ENCODE data around the gene ARR3.
"Not testable (repeated sequence)": the region's sequence is repeated elsewhere in the genome, so short reads cannot be mapped to it uniquely, and the experiment has no call there.

Gene ARR3

GRCh38 chrX:70268034-70268433 lies at the start of gene ARR3:
TSS of gene ARR3 (plus strand) at chrX:70268334. CDS start at chrX:70269386, 1,052 bp downstream.
- DNase-seq (ENCODE audit: low read depth, low spot score) = no peak

- no peak for DNase-seq (ENCODE audit: low read depth, low spot score)
Observed at GRCh38 chrX:70219938-70220764, 48.0 kb upstream of the ARR3 start.

GRCh38 chrX:70226048-70226447 lies 42.1 kb upstream of the ARR3 start:
- DNase-seq (ENCODE audit: low read depth, low spot score) = no peak

GRCh38 chrX:70226687-70227086 lies 41.4 kb upstream of the ARR3 start:
- no peak for DNase-seq (ENCODE audit: low read depth, low spot score)

- DNase-seq (ENCODE audit: low read depth, low spot score) = no peak
Observed at GRCh38 chrX:70231666-70232065, 36.5 kb upstream of the ARR3 start.

GRCh38 chrX:70234355-70234754 lies 33.8 kb upstream of the ARR3 start, which contains the start of gene AWAT1:
TSS of gene AWAT1 (plus strand) at chrX:70234655. CDS start at chrX:70234696, 41 bp downstream.
- DNase-seq (ENCODE audit: low read depth, low spot score) = no peak

GRCh38 chrX:70240751-70241150 lies 27.4 kb upstream of the ARR3 start:
- DNase-seq (ENCODE audit: low read depth, low spot score) = no peak

GRCh38 chrX:70241501-70241900 lies 26.6 kb upstream of the ARR3 start:
- DNase-seq (ENCODE audit: low read depth, low spot score) = no peak

GRCh38 chrX:70243601-70244000 lies 24.5 kb upstream of the ARR3 start:
- DNase-seq (ENCODE audit: low read depth, low spot score) = not testable (repeated sequence)

GRCh38 chrX:70244881-70245280 lies 23.3 kb upstream of the ARR3 start:
- DNase-seq (ENCODE audit: low read depth, low spot score) = no peak

- DNase-seq (ENCODE audit: low read depth, low spot score) = no peak
Observed at GRCh38 chrX:70247252-70247651, 20.9 kb upstream of the ARR3 start.

GRCh38 chrX:70252491-70252890 lies 15.6 kb upstream of the ARR3 start:
- DNase-seq (ENCODE audit: low read depth, low spot score) = no peak

- DNase-seq (ENCODE audit: low read depth, low spot score) = no peak
Observed at GRCh38 chrX:70253377-70254062, 14.6 kb upstream of the ARR3 start.

- no peak for DNase-seq (ENCODE audit: low read depth, low spot score)
Observed at GRCh38 chrX:70254063-70254400, 14.1 kb upstream of the ARR3 start.

- DNase-seq (ENCODE audit: low read depth, low spot score) = no peak
Observed at GRCh38 chrX:70254909-70255308, 13.2 kb upstream of the ARR3 start.

- no peak for DNase-seq (ENCODE audit: low read depth, low spot score)
Observed at GRCh38 chrX:70255452-70255851, 12.7 kb upstream of the ARR3 start.

GRCh38 chrX:70257423-70258288 lies 10.5 kb upstream of the ARR3 start:
- no peak for DNase-seq (ENCODE audit: low read depth, low spot score)

- no peak for DNase-seq (ENCODE audit: low read depth, low spot score)
Observed at GRCh38 chrX:70260104-70260503, 8.0 kb upstream of the ARR3 start, which contains the start of gene P2RY4. TSS of gene P2RY4 (minus strand) at chrX:70260204. CDS start at chrX:70259624, 580 bp downstream.

GRCh38 chrX:70262952-70263567 lies 5.1 kb upstream of the ARR3 start:
- no peak for DNase-seq (ENCODE audit: low read depth, low spot score)

- DNase-seq (ENCODE audit: low read depth, low spot score) = no peak
Observed at GRCh38 chrX:70264784-70265183, 3.4 kb upstream of the ARR3 start.

GRCh38 chrX:70274029-70274428 lies 5.9 kb downstream of the ARR3 start:
- not testable (repeated sequence) for DNase-seq (ENCODE audit: low read depth, low spot score)

GRCh38 chrX:70279081-70279480 lies 10.9 kb downstream of the ARR3 start:
- DNase-seq (ENCODE audit: low read depth, low spot score) = no peak

Data from activated CD4-positive, CD25-positive, alpha-beta regulatory T cell treated with anti-CD3 and anti-CD28 coated beads, Interleukin-2, amount 50 U/mL, for 16 hours (primary cell).